GM21619 (cell line): ENCODE data around the gene SPAG16.

ENCODE experiments used
- ATAC-seq: cut with Tn5 transposase; IDR thresholded peaks from one replicate; pipeline ENCODE4 v1.9.1; 2021; ENCODE audit not compliant: unreplicated experiment

SPAG16 gene

DNA sequence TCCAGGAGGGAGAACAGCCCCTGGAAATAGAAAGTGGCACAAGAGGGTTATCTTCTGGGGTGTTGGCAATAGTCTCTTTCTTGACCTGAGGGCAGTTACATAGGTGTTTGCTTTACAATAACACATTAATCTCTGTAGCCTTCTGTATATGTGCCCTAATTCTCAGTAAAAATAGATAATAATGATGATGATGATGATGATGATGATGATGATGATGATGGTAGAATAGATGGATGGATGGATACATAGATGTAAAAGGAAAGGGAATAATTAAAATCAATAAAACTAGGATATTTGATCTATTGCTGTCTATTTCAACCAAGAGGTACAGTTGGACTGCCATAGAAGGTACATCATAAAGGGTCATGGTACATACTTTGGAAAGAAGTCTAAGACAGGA is 948.9 kb downstream of the SPAG16 start:
- no peak for ATAC-seq

- ATAC-seq = no peak
Observed at GRCh38 chr2:214242797-214243196, 958.5 kb downstream of the SPAG16 start.

DNA sequence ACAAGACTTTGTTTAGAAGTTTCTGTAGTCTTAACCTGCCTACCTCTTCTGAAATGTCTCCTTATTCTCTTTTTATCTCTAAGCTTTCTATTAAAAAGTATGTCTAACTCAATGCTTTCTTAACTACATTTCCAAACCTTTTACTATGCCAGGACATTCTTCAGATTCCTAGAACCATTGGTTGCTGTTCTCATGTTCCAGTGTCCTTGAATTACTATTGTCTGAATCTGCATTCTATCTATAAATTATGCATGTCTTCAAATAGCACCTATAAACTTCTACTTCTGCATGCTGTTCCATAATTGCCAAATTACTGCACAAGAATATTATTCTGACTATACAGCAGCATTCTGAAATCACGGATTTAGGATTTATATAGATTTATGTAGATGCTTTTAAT is 960.6 kb downstream of the SPAG16 start:
- ATAC-seq = no peak

- no peak for ATAC-seq
Observed at GRCh38 chr2:214246417-214246816, 962.2 kb downstream of the SPAG16 start.

DNA sequence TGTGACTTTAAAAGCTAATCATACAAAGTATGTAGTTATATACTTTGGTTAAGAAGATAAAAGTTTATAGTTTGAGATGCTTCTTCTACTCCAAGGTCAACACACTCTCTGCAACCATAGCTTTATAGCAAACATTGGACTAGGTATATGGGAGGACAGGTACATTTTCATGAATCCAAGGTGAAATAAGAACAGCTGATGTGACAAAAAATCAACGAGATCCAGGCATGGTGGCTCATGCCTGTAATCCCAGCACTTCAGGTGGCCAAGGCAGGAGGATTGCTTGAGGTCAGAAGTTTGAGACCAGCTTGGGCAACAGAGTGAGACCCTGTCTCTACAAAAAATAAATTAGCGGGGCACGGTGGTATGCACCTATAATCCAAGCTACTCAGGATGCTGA is 963.3 kb downstream of the SPAG16 start:
- ATAC-seq = no peak

- ATAC-seq = no peak
Observed at GRCh38 chr2:214255046-214255445, 970.8 kb downstream of the SPAG16 start.

DNA sequence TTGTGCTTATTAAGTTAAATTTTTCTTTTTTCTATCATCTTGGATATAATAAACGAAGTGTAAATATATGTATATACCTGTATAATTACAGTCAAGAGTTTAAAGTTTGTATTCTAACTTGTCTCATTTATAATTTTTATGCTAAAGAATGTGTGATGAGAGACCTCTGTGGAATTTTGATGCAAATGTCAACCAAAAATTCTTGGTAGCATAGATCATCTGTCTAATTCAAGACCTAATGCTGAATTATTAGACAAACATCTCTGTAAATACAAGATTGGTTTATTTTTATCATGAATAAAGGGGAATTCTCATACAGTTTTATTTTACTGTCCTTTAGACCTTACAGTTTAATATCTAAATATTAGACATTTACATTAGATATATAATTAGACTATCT is 977.4 kb downstream of the SPAG16 start:
- no peak for ATAC-seq

DNA sequence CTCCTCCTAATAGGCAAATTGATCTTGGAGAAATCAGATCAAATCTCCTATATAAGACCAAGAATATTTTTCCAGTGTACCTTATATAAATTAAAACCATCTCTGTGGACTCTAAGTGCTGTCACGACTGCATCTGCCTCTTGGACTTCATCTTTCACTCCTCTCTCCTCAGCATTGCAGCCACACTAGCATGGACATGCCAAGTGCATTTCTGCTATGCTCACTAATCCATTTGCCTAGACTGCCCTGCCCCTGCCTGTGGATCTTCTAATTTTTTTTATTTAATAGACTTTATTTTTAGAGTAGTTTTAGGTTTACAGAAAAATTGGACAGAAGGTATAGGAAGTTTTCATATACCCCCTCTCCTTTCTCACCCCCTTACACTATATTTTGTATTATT is 979.9 kb downstream of the SPAG16 start:
- ATAC-seq = no peak

DNA sequence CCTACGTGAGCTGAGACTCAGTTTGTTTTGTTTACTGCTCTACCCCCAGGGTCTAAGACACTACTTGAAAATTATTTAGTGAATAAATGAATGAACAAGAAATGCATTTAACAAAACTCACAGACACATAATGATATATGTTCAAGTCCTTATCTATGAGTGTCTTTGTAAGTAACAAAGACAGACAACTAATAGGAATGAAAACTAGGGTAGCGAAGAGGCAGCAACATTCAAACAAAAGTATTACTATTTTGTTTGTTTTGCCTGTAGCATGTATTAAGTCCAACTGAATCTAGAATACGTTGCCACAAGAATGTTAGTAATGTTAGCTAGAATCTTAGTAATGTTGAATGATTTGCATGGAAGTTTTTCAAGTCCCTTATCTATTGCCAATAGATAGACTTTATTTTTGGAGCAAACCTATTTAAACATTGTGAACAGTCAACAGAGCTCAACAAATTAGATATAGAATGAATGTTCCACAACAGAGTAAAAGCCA is 981.8 kb downstream of the SPAG16 start:
- no peak for ATAC-seq

DNA sequence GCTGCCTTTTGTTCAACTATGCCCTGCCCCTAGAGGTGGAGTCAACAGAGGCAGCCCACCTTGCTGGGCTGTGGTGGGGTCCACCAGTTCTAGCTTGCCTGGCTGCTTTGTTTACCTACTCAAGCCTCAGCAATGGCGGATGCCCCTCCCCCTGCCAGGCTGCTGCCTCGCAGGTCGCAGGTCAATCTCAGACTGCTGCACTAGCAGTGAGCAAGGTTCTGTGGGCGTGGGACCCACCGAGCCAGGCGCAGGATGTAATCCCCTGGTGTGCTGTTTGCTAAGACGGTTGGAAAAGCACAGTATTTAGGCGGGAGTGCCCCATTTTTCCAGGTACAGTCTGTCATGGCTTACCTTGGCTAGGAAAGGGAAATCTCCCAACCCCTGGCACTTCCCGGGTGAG is 993.6 kb downstream of the SPAG16 start:
- ATAC-seq = no peak

- no peak for ATAC-seq
Observed at GRCh38 chr2:214286011-214286410, 1001.7 kb downstream of the SPAG16 start.

DNA sequence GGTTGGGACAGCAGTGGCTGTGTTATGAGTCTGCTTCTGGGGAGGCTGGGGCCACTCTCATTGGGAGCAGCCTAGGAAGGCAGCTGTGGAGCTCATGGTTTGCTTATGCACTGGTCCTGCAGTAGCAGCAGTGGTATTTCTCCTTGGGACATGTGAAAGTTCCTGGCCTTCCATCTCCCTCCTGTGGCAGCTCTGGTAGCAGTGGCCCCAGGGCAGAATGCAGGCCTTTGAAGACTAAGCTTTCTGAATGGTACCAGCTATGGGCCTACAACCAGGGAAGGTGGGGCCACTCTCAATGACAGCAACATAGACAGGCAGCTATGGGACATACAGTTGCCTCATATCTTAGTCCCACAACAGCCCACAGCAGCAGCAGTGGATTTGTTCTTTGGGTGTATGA is 1009.3 kb downstream of the SPAG16 start:
- ATAC-seq = no peak

GRCh38 chr2:214294426-214294825 is 1010.2 kb downstream of the SPAG16 start:
- no peak for ATAC-seq

- ATAC-seq = no peak
Observed at GRCh38 chr2:214297423-214297822, 1013.2 kb downstream of the SPAG16 start.

DNA sequence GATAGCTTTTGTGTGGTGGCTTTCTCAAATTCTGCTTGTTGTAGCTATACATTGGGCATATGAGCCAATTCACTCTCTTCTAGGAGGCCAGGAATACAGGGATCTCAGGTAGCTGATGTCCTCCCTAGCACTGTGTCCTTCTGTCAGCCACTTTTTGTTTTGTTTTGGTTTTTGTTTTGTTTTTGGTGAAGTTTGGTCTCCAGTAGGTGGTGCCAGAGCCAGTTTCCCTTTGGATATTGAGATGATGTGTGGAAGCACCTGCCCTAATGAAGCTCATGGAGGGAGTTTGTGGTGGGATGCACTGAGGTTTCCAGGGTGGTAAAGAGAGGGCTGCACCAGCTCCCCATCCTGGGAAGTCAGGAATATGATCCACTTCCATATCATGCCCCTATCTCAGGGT is 1026.1 kb downstream of the SPAG16 start:
- ATAC-seq = peak; percentile 67

DNA sequence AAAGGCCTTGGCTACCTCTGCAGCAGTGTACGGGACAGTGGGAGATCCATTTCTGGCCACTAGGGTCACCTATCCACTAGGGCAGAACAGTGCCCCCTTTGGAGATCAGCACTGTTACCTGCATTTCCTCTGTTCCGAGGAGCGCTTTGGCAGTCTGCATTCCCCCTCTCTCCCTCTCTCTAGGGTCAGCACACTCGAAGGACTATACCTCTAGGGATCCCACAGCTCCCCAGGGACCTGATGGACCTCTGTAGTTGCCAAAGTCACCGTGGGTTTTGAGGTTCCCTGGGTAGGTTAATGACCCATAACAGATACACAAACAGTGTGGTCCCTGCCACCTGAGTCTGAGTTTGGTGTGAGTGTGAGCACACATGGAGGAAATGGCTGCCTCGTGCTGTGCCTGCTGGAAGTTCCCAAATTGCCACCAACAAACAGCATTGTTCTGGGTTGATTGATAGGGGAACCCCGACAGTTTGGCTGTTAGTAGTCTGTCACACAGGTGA is 1026.8 kb downstream of the SPAG16 start:
- peak; percentile 38 for ATAC-seq

GRCh38 chr2:214311931-214312749 is 1027.9 kb downstream of the SPAG16 start:
- no peak for ATAC-seq

GRCh38 chr2:214315324-214315723 is 1031.1 kb downstream of the SPAG16 start:
- no peak for ATAC-seq

DNA sequence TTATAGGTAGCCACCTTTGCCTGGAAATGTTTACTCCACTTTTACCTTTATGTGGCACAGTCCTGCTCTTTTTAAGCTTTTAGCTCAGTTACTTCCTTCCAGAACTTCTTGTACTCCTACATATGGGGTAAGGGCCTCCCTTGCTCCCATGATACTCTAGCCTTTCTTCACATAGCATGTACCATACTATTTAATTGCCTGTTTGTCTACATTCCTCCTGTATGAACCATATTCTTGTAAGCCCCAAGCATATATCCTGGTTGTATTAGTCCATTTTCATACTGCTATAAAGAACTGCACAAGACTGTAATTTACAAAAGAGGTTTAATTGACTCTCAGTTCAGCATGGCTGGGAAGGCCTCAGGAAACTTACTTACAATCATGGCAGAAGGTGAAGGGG is 1035.9 kb downstream of the SPAG16 start:
- ATAC-seq = no peak

DNA sequence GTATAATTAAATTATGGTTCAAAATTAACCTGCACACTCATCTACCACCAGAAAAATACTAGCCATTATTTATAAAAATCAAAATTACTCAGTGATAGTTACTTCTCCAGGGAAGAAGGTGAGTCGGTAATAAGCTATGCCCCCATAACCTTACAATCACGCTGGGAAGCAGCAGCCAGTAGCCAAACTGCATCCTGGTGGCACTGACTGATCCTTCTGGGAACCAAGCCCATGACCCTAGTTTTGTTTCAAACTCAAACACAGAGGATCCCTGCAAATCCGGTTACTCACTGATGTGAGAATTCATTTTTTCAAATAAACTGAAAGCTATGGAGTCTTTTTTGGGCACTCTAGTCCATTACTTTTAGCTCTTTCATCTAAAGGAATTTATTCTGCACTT is 1038.4 kb downstream of the SPAG16 start:
- ATAC-seq = no peak

DNA sequence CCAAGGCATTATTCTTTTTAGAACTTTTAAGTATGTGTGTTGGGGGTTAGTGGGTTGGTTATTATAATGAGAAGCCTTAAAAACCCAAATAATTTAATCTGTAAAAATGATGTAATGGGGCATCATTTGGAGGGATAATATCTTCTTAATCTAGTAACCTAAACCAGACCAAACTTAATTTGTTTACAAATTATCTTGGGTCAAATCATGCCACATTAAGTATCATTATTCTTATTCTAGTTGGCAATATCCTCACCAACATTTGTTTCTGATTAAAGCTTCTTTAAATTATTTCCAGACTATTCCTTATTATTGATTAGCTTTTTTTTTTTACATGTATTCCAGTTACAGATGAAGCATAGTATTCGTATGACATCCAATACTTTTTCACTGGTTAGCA is 1041.1 kb downstream of the SPAG16 start:
- no peak for ATAC-seq

DNA sequence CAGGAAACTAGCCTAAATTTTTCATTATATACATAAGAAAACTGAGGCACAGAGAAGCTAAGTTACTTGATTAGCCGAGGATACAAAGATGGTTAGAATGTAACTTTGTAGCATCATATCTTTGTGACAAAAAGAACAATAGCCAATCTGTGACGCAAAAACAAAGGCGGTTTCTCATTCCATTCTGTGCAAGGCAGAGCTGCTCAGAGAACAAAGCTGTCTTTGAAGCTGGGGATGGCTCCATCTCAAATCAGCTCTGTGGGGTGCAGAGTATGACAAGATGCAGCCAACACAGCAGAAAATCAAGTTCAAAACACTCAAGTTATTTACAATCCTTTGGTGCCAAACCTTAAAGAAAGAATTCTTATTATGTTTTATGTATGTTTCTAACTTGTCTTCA is 1044.7 kb downstream of the SPAG16 start:
- ATAC-seq = no peak

DNA sequence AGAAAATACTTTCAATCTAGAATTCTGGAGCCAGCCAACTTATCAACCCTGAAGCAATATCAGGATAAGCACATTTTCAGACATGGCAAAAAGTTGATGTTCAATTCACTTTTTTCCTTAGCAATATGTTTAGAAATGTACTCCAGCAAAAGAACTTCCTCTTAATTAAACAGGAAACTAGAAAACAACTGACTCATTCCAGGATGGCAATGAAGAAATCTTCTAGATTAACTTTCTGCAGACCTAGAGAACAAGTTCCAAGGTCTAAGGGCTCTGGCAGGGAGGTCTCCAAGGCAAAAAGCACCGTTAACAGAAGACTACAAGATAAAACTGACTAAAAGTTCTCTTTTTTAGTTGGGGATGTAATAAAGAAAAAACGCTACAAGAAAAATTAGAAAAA is 1057.4 kb downstream of the SPAG16 start:
- no peak for ATAC-seq
